GM18511 (cell line): ENCODE measurements around the gene SERPIND1.
"Not testable (repeated sequence)": the region's sequence is repeated elsewhere in the genome, so short reads cannot be mapped to it uniquely, and the experiment has no call there.

Experiments used
- ATAC-seq: cut with Tn5 transposase; IDR thresholded peaks from one replicate; pipeline ENCODE4 v1.9.1; 2021; ENCODE audit warnings: mild to moderate bottlenecking, moderate library complexity; ENCODE audit not compliant: unreplicated experiment

The SERPIND1 gene, protein sequence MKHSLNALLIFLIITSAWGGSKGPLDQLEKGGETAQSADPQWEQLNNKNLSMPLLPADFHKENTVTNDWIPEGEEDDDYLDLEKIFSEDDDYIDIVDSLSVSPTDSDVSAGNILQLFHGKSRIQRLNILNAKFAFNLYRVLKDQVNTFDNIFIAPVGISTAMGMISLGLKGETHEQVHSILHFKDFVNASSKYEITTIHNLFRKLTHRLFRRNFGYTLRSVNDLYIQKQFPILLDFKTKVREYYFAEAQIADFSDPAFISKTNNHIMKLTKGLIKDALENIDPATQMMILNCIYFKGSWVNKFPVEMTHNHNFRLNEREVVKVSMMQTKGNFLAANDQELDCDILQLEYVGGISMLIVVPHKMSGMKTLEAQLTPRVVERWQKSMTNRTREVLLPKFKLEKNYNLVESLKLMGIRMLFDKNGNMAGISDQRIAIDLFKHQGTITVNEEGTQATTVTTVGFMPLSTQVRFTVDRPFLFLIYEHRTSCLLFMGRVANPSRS

DNA sequence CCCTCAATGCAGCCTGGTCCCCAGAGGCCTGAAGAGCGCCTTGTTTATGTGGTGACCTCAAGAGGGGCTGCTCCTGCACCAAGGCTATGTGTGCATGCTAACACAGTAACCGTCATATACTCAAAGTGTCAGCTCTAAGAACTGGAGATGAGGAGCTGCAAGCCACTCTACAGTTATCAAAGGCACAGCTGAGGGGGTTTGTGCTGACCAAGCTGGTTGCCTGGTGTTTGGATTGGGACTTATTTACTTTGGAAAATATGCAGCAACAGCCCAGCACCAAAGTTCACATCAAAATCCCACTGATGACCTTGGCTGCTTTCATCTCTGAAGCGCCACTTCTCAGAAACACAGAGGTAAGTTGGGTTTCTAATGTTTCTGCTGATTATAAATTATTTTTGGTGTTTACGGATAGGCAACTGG, at the start of gene SERPIND1:
SERPIND1 (plus strand) TSS at position 321 of the 420 bp plus-strand sequence. CDS start 5,200 bp downstream, outside the sequence.
- ATAC-seq, result no peak

DNA sequence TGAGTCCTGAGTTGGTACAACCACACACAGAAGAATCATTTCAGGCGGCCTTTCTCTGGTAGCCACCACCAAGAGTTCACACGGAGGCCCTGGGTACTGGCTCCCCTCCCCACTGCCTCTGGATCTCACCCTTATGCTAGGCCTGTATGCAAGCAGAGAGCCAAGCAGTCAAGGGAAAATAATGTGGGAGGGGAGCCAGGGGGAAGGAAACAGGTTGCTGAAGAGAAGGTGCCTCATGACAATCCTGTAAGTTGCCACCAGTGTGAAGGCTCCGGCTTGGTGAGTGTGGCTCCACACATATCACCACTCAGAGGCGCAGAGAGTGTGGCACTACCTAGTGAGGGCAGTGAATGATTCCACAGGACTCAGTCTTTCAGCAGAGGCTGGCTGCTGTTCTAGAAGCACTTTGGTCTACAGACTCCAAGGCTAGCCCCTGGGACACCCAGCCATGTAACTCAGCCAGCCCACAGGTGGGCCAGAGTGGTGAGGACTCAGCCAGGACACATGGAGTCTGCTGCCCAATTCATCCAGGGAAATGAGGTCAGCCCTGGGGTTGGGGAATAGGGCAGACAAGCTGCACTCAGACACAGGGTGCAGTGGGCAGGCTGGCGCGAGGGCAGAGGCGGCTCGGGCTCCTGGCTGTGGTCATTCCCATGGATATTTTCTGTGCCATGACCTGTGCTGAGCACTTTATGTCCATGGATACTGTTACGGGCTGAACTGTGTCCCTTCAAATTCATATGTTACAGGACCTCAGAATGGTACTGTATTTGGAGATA, 49.0 kb upstream of the SERPIND1 start:
- ATAC-seq, result no peak

DNA sequence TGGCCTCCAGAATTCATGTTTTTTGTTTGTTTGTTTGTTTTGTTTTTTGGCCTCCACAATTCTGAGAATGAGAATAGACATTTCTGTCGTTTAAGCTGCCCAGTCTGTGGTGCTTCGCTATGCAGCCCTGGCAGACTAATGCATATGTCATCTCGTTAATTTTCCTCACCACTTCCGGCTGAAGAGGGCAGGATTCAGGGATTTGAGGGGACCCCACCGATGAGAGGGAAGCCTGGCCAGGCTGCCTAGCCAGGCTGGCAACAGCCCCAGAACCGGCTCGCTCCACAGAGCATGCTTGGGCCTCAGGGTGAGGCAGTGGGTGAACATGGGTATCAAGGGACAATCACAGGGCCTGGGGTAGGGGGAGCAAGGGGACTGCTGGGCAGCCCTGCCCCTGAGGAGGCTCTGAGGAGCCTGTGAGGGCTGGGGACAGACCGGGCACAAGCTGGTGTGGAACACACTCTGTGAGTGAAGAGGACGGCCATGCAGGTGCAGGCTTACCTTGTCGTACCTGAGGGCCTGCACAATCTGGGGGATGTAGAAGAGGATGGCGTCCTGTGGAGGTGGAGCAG, 47.8 kb upstream of the SERPIND1 start:
- ATAC-seq, result no peak

DNA sequence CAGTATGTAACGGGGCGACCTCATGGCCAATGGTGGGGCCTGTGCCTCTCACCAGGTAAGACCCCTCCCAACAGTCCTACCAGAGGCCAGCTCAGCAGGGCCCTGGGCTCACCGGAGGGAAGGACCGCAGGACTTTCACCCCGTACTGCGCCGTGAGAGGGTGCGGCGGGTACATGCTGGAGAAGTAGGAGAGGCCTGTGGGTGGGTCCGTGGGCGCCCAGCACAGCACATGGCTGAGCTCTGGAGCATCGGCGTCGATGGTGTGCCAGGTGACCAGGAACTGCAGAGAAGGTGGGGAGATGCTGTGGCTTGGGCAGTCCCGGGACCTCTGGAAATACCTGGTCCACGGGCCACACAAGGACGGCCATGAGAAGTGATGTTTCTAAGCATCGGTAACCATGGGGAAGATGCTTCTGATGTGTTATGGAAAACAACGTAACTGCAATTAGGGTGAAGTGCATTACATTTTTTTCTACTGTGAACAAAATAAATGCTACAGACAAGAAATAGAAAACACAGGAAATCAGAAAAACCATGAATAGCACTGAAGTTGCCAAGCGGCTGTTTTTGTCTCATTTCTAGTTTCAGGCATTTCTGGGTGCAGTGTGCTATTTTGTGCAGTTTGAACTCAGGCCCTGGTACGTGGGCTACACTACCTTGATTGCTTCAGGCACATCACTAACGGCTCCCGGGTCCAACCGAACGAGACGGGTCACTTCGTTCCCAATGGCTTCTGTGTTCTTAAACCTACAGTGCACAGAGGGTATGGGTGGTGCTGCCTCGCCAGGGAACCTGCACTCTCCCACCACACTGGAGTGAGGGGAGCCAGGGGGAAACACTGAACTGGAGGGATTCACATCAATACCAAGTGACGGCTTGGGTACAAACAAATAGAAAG, 46.5 kb upstream of the SERPIND1 start:
- no peak for ATAC-seq

DNA sequence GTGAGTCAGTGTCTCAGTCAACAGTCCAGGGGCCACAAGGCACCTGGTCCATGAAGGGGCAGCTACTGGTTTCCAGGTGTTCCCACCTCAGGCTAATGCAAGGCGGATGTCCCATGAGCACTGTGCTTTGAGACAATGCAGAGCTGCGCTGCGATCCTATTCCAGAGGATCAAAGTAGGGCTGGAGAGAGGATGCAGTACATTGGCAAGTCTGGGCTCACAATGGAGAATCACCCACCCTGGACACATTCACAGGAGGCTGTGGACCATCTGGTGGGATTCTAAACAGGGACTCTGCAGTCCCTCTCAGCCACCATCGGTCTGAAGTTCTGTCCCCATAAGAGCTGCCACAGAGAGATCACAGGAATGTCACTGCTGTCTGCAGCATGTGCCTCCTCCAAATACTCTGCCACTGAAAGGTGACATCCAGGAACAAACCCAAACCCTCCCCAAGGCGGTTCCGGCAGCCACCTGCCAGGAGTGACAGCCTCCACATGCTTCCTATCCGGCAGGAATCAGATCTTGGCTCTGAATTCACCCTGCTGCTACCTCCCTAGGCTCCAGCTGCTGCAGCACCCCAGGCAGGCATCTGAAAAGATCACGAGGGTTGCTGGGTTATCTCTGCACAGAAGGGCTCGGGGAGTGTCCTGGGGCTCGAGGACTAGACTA, 45.3 kb upstream of the SERPIND1 start:
- no peak for ATAC-seq

DNA sequence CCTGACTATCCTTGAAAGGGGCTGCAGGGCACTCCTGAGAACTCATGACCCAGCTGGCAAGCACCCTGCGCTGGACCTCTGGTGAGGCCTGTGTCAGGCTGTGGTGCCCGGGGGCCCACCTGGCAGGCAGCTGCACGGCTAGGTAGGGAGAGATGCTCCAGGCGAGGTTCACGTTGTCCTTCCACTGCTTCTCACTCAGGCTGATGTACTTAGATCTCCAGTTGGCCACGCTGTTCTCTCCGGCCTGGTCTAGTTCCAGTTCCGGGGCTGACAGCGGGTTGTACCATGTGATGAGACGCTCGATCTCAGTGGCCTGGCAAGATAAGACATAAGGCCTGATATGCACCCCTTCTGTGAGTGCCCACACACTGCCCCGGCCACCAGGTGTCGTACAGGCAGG, 44.7 kb upstream of the SERPIND1 start:
- no peak for ATAC-seq

DNA sequence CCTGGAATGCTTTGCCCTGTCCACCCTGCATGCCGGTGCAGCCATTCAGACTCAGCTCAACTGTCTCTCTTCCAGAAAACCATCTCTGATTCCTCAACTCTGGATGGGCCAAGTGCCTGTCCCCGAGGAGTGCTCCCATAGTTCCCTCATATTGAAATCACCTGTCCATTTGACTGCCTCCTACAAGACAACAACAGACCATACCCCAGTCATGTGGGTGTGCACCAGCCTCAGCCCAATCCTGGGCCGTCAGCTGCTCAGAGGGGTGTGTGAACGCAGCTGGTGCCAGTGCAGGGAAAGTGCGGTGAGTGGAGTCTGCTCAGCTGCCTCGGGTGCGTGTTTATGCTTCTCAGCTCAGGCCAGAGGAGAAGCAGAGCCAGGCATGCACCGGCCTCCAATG, 41.5 kb upstream of the SERPIND1 start:
- ATAC-seq, result not testable (repeated sequence)

DNA sequence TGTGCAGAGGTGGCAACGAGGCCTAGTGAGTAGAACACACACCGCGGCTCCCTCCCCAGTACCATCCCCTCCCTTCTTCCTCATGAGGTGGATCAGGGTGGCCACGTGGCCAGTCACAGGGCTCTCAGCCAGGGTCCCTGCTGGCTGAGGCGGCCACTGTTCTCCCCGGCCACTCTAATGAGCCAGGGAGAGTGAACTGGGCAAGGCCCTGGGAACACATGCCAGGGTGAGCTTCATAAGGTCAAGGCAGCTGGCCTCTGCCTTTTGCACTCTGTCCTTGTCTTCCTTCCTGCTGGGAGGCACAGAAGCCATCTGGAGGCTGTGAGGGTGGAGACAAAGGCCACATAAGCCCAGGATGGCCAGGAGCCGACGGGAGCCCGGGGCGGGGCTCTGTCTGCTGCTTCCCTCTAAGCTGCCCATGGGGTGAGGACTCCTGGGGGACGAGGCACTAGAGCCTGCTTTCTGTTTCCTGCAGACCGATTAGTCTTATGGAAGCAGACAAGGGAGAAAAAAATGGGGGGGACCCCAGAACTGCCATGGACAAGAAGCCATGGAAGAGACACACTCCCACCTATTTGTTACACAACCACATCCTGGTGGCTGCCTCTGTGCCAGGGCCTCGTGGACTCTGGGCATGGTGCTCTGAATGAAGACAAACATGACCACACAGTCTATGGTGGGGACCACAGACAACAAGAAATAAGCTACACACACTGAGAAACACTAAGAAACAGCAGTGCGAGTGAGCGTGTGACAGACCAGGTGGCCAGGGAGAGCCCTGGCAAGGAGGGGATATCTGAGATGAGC, 38.4 kb upstream of the SERPIND1 start:
- ATAC-seq, result not testable (repeated sequence)

DNA sequence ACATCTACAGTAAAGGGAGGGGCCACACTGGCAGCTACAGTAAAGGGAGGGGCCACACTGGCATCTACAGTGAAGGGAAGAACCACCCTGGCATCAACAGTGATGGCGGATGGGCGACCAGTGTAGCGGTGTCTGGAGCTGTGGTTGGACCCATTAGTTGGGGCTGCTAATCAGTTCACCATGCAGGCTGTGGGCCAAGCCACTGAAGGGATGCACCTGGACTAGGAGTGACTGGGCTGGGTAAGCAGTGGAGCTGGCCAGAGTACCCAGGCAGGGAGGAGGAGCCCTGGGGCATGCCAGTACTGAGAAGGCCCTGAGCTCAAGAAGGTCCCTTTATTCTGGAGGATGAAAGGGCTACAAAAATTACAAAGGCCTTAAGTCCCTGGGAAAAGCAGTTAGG, 37.0 kb upstream of the SERPIND1 start:
- not testable (repeated sequence) for ATAC-seq

DNA sequence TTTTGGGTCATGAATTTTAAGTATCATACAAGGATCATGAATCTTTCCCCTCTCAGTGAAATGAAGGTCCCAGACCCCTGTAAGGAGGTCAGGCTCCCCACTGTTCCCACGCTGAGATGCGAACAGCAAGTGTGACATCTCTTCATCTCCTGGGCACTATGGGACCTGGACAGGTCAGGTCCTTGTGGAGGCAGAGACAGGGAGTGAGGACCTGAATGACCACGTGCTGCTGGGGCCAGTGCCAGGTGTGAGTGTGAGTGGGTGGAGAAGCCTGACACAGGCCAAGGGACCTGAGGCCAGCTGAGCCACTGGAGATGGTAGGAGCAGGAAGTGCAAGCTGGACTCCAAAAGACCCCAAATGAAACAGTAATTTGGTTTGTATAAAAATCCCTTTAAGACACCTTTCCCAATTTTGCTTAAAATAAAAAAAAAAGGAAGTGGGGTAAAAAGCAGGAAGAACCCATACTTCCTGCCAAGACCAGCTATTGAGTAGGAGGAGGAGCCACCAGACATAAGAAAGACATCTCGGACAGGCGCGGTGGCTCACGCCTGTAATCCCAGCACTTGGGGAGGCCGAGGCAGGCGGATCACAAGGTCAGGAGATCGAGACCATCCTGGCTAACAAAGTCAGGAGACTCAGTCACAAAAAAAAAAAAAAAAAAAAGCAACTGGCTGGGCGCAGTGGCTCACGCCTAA, 35.4 kb upstream of the SERPIND1 start:
- ATAC-seq, result no peak

DNA sequence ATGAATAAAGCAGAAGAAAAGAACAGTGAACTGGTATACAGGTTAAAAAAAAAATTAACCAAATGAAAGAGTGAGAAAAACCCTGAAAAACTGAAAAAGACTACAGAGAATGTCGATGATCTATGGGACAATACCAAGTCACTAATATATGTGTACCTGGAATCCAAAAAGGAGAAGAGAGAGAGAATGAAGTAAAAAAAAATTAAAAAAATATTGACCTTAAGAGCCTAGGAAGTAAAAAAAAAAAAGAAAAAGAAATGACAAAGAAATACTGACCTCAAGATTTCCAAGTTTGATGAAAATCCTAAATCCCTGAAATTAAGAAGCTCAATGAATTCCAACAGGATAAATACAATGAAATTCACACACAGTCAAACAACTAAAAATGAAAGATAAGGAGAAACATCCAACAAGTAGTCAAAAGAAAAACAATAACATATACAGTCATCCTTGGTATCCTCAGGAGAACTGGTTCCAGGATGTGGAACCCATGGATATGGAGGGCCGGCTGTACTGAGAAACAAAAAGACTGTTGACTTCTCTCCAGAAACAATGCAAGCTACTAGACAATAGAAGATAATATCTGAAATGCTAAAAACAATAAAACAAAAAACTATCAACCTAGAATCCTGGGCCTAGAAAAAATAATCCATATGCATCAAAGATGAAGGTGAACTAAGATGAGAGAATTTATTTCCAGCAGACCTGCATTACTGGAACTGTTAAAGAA, 33.5 kb upstream of the SERPIND1 start:
- ATAC-seq, result no peak

DNA sequence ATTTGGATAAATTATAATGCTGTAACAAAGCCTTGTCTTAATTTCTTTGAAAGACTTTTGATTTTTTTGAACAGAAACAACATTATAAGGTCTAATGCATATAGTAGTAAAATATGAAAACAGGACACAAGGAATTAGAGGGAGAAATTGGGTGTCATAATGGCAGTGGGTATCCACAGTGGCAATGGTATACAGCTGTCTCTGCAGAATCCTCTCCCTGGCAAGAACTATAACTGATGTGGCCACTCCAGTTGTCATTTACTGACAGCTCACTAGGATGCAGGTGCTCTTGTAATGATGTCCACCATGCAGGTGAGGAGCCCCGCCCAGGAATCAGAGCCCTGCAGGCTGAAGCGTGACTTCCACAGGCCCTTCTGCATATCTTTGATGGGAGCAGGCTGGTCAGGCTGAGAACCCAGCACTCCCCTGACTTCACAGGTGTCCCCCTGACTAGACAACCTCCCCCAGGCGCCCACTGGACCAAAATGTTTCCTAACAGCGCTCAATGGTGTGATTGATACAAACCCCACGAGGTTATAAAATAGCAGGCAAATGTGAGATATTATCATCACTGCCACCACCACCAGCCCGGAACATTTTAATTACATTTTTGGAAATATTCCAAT, 32.8 kb upstream of the SERPIND1 start:
- ATAC-seq, result no peak

DNA sequence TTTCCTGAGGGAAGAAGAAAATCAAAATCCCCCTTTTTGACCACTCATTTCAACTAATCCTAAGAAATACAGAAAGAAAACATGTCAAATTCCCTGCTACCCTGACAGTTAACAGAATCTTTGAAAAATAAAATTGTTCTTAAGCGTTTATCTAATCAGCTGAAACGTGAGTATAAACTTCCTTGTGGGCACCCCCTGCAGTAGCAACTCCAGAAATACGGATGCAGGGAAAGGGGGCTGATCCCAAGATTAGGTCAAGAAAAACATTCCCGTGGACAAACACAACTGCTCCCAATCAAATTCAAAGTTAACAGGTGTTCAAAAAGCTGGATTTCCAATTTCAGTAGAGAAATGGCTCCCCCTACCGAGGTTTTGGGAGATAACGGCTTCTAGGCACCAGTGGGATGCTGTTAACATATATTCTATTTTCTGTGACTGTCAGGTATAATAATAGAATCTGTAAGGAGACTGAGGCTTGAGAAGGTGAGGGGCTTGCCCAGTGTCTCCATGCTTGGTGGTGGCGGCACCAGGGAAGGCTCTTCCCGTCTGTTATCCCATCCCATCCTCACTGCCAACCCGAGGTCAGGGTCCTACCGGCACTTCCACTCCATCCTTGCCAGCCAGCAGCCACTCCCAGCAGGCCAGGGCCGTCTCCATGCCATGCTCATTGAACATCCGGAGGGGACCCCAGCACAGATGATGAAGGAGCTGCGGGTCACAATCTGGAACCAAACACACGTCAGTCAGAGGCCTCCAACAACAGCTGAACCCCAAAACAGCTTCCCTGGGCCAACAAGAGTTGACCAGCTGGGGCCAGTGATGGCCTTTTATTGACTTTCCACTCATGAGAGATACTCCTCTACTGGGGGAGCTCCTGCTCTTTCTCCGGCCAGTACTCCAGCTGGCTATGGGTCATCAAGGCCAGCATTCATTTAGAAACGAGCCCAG, 32.0 kb upstream of the SERPIND1 start:
- no peak for ATAC-seq

DNA sequence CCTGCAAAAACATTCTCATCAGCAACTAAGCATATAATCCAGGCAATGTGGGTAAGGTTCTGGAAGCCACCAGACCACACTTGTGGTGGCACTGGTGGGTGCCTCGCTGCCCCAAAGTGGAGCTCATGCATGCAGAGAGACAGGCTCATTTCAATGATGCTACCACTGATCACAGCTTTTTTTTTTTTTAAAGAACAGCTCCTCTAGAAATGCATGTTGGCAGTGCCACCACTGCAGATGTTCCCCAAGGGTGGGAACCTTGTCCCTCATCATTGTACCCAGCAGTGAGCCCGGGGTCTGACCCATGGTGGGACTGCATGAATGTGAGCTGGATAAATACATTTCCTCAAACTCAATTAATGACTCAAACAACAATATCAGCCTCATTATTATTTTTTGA, 31.1 kb upstream of the SERPIND1 start:
- ATAC-seq, result no peak

DNA sequence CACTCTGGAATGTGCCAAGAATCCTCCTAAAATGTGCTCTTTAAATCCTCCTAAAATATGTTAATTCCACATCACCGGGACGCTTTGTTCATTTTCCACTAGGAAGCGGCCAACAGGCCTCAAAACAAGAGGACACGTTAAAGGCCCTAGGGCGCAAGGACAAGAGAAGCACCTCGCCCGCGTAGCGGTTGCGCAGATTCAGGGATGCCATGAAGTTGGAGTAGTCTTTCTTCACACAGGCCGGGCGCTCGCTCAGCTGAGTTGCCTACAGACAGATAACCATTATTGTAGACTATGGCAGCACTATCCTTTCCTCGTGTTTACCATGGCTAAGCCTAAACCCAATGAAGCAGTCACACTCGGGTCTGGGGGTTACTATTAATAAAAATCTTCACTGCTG, 29.5 kb upstream of the SERPIND1 start:
- ATAC-seq, result no peak

DNA sequence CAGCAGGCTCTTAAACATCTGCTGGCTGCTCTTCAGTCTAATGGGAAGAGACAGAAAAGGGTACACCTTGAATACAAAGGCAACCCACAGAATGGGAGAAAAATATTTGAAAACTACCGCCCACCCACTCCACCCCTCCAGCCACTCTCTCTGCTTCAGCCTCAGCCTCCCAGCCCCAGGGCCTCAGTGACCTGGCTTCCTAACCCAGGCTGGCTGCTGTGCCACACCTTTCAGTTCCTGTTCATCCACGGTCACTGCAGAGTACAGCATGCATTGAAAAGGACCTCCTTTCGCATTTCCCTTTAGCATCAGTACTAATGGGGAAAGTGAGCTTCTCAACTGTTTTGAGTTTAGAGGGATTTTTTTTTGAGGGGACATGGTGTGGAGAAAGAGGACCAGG, 28.8 kb upstream of the SERPIND1 start:
- ATAC-seq, result no peak
